ENCODE data around the gene DTNBP1. TPM values are rescaled to one million over a fixed set of nuclear protein-coding genes. Genes with fewer than 3 reads are reported as not detected.

Gene DTNBP1
- total and polyA plus RNA-seq, 2 donors (not counting 3 experiments of a cell fraction or from before 2014, with no cell fraction given) = 24.3 to 28.9 TPM

DNA sequence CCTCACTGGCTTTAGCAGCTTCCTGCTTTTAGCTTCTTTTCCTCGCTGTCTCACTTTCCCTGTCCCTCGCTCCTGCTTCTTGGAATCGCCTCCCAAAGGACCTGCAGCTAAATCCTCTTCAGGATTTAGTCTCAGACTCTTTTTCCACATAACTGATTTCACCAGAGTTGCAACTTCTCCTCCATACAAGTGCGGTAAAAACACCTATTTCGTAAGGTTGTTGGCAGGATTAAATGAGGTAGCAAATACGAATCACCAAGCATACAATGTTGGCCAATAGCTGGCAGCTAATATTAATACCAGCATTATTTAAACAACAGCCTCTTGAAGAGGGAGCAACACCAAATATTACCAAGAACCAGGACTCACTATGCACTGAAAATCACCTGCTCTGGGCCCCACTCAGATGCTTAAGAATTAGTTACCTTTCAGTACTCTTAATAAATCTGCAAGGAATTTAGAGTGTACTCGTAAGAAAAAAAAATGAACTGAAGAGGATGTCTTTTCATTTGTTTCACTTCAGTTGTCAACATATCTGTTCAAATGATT, 123.0 kb downstream of the DTNBP1 start:
- no peak for FAIRE-seq
- no peak for DNase-seq (ENCODE audit: low read depth, low spot score)
- Histone ChIP-seq H3K27me3 (ENCODE audit: control insufficient read depth in 2 of 2, insufficient read depth in 2 of 2, low read length in 2 of 2) (no peaks in the 10 kb centered on the region), H3K9me1 (replicated peaks; ENCODE audit: control insufficient read depth, extremely low read depth, insufficient read depth, low read length) (no peaks in the 10 kb centered on the region), H3K4me1 (ENCODE audit: control insufficient read depth, extremely low read depth, insufficient read depth, low read length) (no peaks in the 10 kb centered on the region), H3K9me3 (replicated peaks; ENCODE audit: control insufficient read depth, insufficient read depth, low read length) (no peaks in the 10 kb centered on the region), H3K27ac (ENCODE audit: insufficient read depth, low read depth, low read length) (no peak overlapping the region), H3K4me2 (ENCODE audit: insufficient read depth, low read length) (no peak overlapping the region), H4K20me1 (replicated peaks; ENCODE audit: control insufficient read depth, extremely low read depth, insufficient read depth, low read length) (no peaks in the 10 kb centered on the region), H3K36me3 (ENCODE audit: control insufficient read depth in 2 of 2, extremely low read depth in 1 of 2, insufficient read depth in 2 of 2, low read length in 2 of 2) (no peaks in the 10 kb centered on the region), H3K4me3 (replicated peaks in 1 of 3; ENCODE audit: insufficient read depth in 1 of 3, low read depth in 1 of 3, low read length in 3 of 3) (no peak overlapping the region), H2AFZ (ENCODE audit: low read depth, low read length) (no peak overlapping the region), H3K79me2 (ENCODE audit: control insufficient read depth, insufficient read depth, low read length) (no peaks in the 10 kb centered on the region), H3K9ac (replicated peaks; ENCODE audit: extremely low read depth, insufficient read depth, low read length) (no peak overlapping the region)
- dilution Hi-C loops (cut with MboI; ENCODE audit: extremely low pct_ligation_motif_present, low sequenced_read_pairs) = no loop called here
- TF ChIP-seq EZH2 (IDR thresholded peaks at IDR 0.05; ENCODE audit: borderline replicate concordance, low read depth, low read length, severe bottlenecking) (no peak), FOS (IDR thresholded peaks at IDR 0.05; ENCODE audit: borderline replicate concordance, insufficient read depth, low read length) (no peak), GATA2 (IDR thresholded peaks at IDR 0.05; ENCODE audit: insufficient read depth, insufficient read length, low read depth, low read length) (no peak), MYC (IDR thresholded peaks at IDR 0.05; ENCODE audit: low read depth, low read length) (no peak), POLR2AphosphoS5 (IDR thresholded peaks at IDR 0.05; ENCODE audit: insufficient read depth, low read depth, low read length) (no peak), JUN (IDR thresholded peaks at IDR 0.05; ENCODE audit: borderline replicate concordance, insufficient read depth, insufficient read length, low read depth) (no peak), POLR2A (IDR thresholded peaks at IDR 0.05; ENCODE audit: low read depth, low read length) (no peak)
- TF ChIP-seq, protein P1, sequence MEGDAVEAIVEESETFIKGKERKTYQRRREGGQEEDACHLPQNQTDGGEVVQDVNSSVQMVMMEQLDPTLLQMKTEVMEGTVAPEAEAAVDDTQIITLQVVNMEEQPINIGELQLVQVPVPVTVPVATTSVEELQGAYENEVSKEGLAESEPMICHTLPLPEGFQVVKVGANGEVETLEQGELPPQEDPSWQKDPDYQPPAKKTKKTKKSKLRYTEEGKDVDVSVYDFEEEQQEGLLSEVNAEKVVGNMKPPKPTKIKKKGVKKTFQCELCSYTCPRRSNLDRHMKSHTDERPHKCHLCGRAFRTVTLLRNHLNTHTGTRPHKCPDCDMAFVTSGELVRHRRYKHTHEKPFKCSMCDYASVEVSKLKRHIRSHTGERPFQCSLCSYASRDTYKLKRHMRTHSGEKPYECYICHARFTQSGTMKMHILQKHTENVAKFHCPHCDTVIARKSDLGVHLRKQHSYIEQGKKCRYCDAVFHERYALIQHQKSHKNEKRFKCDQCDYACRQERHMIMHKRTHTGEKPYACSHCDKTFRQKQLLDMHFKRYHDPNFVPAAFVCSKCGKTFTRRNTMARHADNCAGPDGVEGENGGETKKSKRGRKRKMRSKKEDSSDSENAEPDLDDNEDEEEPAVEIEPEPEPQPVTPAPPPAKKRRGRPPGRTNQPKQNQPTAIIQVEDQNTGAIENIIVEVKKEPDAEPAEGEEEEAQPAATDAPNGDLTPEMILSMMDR (IDR thresholded peaks at IDR 0.05; ENCODE audit: extremely low read depth in 1 of 2, insufficient read depth in 1 of 2, low read depth in 1 of 2, low read length in 2 of 2) = no peak
- TF ChIP-seq, protein P2, sequence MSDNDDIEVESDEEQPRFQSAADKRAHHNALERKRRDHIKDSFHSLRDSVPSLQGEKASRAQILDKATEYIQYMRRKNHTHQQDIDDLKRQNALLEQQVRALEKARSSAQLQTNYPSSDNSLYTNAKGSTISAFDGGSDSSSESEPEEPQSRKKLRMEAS (IDR thresholded peaks at IDR 0.05; ENCODE audit: insufficient read depth, insufficient read length) = no peak
- ChIA-PET POLR2A (no interaction called here), CTCF (interaction anchor here (0.9 kb wide), 1 partner anchor 8 kb away, joined by 3 read pairs; no protein-coding TSS in a partner anchor)
- no TSS peak for BruUV-seq (replicated peaks)
- intact Hi-C loops (cut with micrococcal nuclease) = no loop called here
